GM21526 (cell line): ENCODE measurements around the gene EZH2.

Source experiments
- ATAC-seq: cut with Tn5 transposase; IDR thresholded peaks from one replicate; pipeline ENCODE4 v1.9.1; 2021; ENCODE audit warnings: moderate library complexity; ENCODE audit not compliant: unreplicated experiment, low FRiP score

EZH2 gene

GRCh38 chr7:148814922-148815559, 69.0 kb downstream of the EZH2 start:
- ATAC-seq = no peak

- no peak for ATAC-seq
Measured at GRCh38 chr7:148813890-148814289, 70.2 kb downstream of the EZH2 start.

- no peak for ATAC-seq
Measured at GRCh38 chr7:148811892-148812291, 72.2 kb downstream of the EZH2 start.

- ATAC-seq = no peak
Measured at GRCh38 chr7:148809856-148810255, 74.2 kb downstream of the EZH2 start.

- ATAC-seq = no peak
Measured at GRCh38 chr7:148807436-148807835, 76.7 kb downstream of the EZH2 start.

- ATAC-seq = no peak
Measured at GRCh38 chr7:148806187-148806586, 77.9 kb downstream of the EZH2 start.

GRCh38 chr7:148804343-148805235, 79.5 kb downstream of the EZH2 start:
- no peak for ATAC-seq

GRCh38 chr7:148803094-148803493, 81.0 kb downstream of the EZH2 start:
- ATAC-seq = no peak

- no peak for ATAC-seq
Measured at GRCh38 chr7:148802101-148802493, 82.0 kb downstream of the EZH2 start.

- ATAC-seq = no peak
Measured at GRCh38 chr7:148800677-148801076, 83.4 kb downstream of the EZH2 start.

- no peak for ATAC-seq
Measured at GRCh38 chr7:148799893-148800555, 84.1 kb downstream of the EZH2 start.

- ATAC-seq = no peak
Measured at GRCh38 chr7:148796841-148797240, 87.2 kb downstream of the EZH2 start.

- no peak for ATAC-seq
Measured at GRCh38 chr7:148794476-148794875, 89.6 kb downstream of the EZH2 start.

- no peak for ATAC-seq
Measured at GRCh38 chr7:148793590-148793989, 90.5 kb downstream of the EZH2 start.

GRCh38 chr7:148791546-148791945, 92.5 kb downstream of the EZH2 start:
- no peak for ATAC-seq

- no peak for ATAC-seq
Measured at GRCh38 chr7:148790850-148791249, 93.2 kb downstream of the EZH2 start.

GRCh38 chr7:148790131-148790726, 93.9 kb downstream of the EZH2 start:
- ATAC-seq = no peak

- no peak for ATAC-seq
Measured at GRCh38 chr7:148789220-148789619, 94.9 kb downstream of the EZH2 start.

- no peak for ATAC-seq
Measured at GRCh38 chr7:148787571-148788295, 96.4 kb downstream of the EZH2 start.

GRCh38 chr7:148783801-148784527, 100.1 kb downstream of the EZH2 start:
- ATAC-seq = no peak
